SK-N-SH (cell line): ENCODE results near the gene PUS10.

ENCODE experiments used
- CHD2 ChIP-seq: fragments of 150-350 bp; IDR thresholded peaks from 2 replicates; pipeline ENCODE4 v1.6.1; 2018; ENCODE audit warnings: low read length; ENCODE audit not compliant: partially characterized antibody
- CTCF ChIP-seq: fragments of 200-600 bp; sonication (generic); IDR thresholded peaks from 2 replicates; pipeline ENCODE4 v1.6.1; 2017; ENCODE audit warnings: antibody characterized with exemption, mild to moderate bottlenecking, moderate library complexity
- TAF1 ChIP-seq: IDR thresholded peaks from 2 replicates; pipeline ENCODE4 v1.6.1; 2012; ENCODE audit warnings: low read depth, mild to moderate bottlenecking, low read length, moderate library complexity, borderline replicate concordance
- USF2 ChIP-seq: fragments of 150-350 bp; IDR thresholded peaks from 2 replicates; pipeline ENCODE4 v1.6.1; 2017; ENCODE audit warnings: antibody characterized with exemption, low read length, low read depth, borderline replicate concordance
- YY1 ChIP-seq: IDR thresholded peaks from 2 replicates; pipeline ENCODE4 v1.4.0; 2012; ENCODE audit warnings: low read depth, mild to moderate bottlenecking

GRCh38 chr2:61018318-61018755 lies 282 bp upstream of the PUS10 start:
- TF ChIP-seq YY1, result no peak
- no peak for TF ChIP-seq CHD2
- TF ChIP-seq CTCF, result no peak
- TF ChIP-seq USF2, result no peak
- TF ChIP-seq TAF1, result no peak
